GM19035 (cell line): ENCODE data around the gene NOXO1.
"Not testable (repeated sequence)": the region's sequence is repeated elsewhere in the genome, so short reads cannot be mapped to it uniquely, and the experiment has no call there.

Experiments
- ATAC-seq: cut with Tn5 transposase; IDR thresholded peaks from one replicate; pipeline ENCODE4 v1.9.1; 2021; ENCODE audit not compliant: unreplicated experiment

The NOXO1 gene

DNA sequence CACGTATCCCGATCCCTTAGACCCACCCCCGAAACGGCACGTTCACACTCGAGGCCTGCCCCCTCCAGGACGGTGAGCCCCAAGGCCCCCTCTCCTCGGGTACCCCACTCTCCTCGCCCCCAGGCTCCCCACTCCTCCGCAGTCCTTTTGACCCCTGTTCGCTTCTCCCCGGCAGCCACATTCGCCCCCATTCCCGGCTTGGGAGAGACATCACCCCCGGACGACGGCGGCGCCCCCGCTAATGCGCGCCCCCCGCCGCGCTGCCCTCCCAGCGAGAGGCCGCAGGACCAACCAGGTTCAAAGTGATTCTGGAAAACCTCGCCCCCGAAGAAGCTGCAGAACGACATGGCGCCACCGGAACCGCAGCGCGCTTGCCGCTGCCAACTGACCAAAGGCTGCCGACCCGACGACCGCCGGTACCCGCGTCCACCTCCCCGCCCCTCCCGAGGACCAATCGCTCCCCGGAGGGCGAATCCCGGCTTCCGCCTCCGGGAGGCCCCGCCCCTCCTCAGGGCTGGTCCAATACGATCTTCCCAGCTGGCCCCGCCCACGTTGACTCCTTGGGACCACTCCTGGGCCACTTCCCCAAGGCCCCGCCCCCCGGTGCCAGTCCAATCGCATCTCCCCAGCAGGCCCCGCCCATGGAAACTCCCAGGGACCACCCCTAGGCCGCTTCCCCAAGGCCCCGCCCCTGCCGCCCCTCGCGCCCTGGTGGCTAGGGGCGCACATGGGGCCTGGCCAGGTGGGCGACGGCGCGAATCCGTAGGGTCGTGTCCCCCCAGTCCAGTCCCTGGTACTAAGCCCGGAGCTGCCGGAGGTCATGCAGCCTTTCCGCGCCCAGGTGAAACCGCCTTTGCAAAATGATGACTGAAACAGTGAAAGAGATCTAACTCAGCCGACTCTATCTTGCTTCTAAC, 38.2 kb downstream of the NOXO1 start, which contains the start of gene MSRB1:
Gene MSRB1, minus strand, starts transcription at position 390 of the 917 bp plus-strand sequence. Its CDS starts 43 bp downstream, at position 347.
- peak; percentile 94 for ATAC-seq

DNA sequence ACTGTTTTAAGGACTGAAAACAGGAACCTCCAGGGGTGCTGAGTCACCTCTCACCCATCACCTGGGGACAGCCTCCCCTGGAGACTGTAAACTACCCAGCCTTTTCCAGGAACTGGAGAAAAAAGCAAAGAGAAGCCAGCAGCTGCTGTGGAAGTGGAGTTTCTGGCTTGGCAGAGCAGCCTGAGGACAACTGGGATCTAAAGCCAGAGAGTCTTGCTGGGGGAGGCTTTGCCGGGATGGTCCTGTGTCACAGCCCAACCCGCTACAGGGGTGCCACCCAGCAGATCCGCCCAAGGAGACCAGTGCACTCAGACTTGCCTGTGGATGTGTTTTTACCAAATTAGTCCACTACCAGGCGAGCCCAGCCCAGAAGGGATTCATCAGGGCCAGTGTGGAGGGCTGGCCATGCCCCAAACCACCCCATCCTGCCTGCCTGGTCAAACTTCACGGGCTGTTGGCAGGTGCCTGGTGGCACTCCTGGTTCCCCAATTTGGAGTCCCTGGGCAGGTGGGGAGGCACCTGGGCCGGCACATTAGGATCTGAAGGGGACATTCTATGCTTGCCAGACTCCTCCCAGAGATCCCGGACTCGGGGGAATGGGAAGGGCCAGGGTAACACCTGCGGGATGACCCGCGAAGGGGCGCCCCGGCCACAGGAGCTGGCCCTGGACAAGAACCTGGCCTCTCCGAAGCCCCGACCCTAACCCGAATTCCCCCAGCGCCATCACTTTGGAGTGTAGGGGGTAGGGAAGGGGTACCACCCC, 39.0 kb downstream of the NOXO1 start:
- no peak for ATAC-seq

DNA sequence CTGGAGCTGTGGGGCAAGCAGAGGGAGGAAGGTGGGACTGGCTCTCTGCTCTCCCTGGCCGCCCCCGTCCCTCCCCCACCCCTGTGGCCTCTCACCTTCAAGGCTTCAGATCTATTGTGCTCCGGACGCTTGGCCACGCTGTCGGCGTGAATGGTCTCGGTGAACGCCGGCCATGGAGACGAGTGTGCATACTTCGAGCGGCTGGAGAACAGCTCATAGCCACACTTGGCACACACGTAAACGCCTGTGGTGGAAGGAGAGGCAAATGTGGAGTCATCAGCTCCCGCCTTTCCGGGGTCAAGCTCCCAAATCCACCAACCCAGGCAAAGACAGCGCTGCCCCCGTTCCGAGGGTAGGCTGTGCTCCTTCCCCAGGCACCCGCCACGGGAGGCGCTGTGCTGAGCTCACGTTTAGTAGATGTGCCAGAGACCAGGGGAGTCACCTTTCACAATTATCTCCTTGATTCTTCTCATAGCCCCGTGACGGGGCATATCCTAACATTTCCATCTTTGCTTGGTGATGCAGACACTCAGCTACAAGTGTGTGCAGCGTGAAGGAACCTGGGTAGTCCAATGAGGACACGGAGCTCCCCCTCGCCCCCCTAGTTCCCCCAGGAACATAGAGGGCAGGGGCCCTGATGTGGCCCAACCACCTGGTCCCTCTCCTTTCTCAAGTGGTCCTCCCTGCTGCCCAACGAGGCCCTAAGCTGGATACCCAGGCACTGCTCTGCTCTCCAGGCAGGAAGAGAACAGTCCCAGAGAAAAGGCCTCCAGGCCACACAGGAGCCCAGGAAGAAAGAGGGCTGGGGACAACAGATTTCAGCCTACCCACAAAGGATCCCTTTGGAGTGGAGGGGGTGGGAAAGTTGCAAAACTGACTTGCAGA, 39.9 kb downstream of the NOXO1 start:
- ATAC-seq, result no peak

DNA sequence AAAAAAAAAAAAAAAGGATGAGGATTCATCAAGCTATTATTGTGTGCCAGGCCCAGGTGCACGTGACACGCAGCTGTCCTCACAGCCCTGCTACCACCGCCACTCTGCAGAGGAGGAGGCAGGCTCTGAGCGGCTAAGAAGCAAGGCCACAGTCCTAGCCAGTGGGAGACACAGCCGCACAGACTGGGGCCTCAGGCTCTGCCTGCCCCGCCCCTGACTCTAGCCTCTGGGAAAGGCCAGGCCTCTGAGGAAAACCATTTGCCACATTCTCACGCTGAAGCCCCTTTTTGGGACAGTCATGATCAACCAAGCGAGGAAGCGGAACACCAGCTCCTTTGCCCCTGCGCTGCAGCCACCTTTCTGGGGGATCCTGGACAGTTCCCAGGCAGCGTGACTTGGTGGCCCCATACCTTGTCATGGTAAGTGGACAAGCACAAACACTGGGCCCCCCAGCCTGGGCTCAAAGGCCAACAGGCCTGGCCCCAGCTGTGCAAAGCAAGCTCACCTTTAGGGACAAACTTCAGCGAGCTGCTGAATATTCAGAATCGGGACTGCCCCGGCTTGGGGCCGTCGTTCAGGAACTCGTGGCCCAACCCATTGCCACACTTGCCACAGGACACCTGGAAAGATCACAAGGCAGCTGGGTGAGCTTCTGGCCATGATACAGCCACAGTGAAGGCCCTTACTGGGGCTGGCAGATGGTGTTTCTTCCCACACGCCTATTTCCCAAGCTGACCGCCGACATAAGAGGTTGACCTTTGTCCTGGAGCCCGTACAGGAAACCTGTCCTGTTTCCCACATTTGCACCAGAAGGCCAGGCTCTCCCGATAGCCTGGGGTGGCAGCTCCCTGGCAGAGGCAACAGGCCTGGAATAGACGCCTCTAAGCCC, 40.8 kb downstream of the NOXO1 start:
- no peak for ATAC-seq

GRCh38 chr16:1939833-1940232, 41.4 kb downstream of the NOXO1 start:
- not testable (repeated sequence) for ATAC-seq

DNA sequence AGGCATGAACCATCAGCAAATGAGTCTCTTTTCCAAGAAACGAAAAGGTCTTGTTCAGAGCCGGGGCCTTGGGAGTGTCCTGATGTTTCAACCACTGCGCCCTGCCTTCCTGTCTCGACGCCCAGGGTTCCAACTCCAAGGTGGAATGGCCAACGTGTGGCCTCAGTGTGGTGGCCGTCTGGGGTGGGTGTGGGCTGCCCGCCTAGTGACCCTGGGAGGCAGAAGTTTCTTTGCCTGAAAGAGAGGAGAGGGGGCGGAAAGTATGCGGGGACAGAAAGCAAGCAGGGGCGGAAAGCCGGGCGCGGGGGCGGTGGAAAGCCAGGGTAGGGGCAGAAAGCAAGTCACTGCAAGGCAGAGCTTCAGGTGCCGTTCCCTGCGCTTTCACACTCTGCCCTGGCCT, 42.4 kb downstream of the NOXO1 start:
- no peak for ATAC-seq

DNA sequence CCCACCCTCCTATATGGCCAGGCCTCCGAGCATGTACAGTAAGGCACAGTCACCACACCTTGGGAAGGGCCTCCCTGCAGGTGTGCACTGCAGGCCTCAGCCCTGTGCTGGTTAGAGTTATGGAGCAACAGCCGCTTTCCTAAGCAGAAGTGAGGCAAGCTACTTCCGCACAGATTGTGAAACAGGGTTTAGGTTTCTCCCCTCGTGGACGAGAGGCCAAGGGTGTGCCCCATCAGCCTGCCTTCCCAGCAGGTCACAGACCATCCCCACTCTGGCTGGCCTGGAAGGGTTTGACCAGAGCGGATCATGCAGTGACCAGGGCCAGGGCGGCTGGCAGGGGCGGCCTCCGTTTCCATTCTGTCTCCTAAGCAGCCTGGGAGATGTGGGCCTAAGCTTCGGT, 43.0 kb downstream of the NOXO1 start:
- ATAC-seq, result no peak

DNA sequence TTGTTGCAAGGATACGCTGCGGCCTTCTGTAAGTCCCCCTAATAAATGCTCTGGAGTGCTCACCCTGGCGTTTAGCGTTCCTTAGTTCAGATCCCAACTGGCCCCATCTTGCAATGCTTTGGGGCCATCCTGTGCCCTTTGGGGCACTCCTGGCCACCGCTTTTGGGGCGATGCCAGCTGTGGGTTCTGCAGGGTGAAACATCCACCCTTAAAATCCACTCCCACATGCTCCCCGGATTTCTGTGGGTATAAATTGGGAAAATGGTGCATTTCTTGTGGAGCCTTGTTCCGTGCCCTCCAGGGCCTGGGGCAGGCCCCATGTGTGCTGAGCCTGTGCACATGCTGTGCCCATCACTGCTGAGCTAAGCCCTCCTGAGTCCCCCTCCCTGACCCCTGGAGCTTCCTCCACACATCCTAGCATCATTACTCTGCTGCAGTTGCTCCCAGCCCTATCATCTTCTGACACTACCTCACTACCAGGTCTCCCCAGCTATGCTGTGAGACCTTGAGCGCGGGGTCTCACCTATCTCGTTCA, 44.3 kb downstream of the NOXO1 start:
- ATAC-seq, result no peak

DNA sequence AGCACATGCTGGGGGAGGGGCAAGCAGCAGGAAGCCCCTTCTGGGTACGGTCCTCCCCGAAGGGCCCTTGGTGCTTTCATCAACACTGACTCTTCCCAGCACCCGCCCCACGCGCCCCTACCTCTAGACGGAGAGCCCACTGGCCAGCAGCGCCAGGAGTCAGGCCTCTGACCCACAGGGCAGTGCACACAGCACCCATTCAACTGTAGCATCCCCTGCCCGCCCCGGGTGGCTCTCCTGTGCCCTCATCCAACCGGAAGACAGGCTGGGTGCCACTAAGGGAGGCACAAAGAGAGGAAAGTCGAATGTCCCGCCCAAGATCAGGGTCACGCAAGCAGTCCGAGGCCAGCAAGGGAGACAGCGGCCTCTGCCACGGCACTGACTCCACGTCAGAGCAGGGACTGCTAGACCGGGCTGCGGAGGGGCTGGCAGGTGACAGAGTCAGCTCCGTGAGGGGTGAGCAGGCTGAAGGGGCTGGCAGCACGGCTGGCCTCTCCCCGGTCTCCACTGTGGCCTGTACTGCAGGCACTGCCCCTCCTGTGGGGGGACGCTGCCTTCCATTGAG, 48.1 kb downstream of the NOXO1 start:
- ATAC-seq, result no peak

- no peak for ATAC-seq
Measured at GRCh38 chr16:1932050-1933028, 48.9 kb downstream of the NOXO1 start.

DNA sequence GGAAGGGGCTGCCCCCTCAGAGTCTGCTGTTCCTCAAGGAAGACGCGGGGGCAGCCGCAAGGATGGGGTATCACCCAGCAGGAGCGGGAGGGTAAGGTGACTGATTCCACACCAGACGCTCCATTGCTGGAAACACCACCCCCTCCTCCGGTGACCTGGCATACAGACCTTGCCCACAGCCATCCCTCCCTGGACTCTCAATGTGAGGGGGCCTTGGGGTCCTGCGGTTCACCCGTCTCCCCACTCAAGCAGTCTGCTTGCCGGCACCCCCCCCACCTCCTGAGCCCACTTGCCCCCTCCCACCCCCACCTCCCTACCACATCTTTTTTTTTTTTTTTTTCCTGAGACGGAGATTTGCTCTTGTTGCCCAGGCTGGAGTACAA, 50.9 kb downstream of the NOXO1 start:
- no peak for ATAC-seq

GRCh38 chr16:1929578-1930337, 51.5 kb downstream of the NOXO1 start:
- ATAC-seq, result peak; percentile 86

GRCh38 chr16:1929105-1929504, 52.2 kb downstream of the NOXO1 start:
- peak; percentile 17 for ATAC-seq
